GM12864 (cell line): ENCODE data around the gene ATL3.

Experiments
- DNase-seq: peaks from one replicate; pipeline ENCODE4 v3.0.0-alpha.2; 2011; ENCODE audit warnings: low read depth
- H3K4me3 ChIP-seq: 2 replicates; pipeline ENCODE4 v1.5.1; 2011; ENCODE audit warnings: mild to moderate bottlenecking, low read depth, low read length, control low read depth
- TF ChIP-seq, protein P1 (sequence below): IDR thresholded peaks from 2 replicates; pipeline ENCODE4 v1.5.1; 2011; ENCODE audit warnings: low read depth, mild to moderate bottlenecking, moderate library complexity, low read length, control low read depth, inconsistent platforms; ENCODE audit errors: missing control alignments

ATL3 gene

GRCh38 chr11:63670433-63671321, 499 bp downstream of the ATL3 start:
- DNase-seq: no peak
- peak overlapping the region; percentile 80 for H3K4me3 ChIP-seq

DNA sequence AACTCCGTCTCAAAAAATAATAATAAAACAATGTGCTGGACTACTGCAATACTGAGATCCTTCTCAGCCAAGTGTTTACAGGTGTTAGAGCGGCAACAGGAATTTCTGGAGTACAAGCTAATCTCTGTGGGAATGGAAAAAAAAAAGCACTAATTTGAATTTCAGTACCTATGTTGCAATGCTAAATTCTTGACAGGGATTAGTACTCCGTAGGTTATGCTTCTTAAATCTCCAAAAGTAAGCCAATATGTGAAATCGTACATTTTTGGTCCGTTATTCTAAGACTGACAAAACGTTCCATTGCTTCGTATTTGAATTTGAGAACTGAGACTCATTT, 1.1 kb downstream of the ATL3 start:
- DNase-seq: no peak
- TF ChIP-seq, protein P1, sequence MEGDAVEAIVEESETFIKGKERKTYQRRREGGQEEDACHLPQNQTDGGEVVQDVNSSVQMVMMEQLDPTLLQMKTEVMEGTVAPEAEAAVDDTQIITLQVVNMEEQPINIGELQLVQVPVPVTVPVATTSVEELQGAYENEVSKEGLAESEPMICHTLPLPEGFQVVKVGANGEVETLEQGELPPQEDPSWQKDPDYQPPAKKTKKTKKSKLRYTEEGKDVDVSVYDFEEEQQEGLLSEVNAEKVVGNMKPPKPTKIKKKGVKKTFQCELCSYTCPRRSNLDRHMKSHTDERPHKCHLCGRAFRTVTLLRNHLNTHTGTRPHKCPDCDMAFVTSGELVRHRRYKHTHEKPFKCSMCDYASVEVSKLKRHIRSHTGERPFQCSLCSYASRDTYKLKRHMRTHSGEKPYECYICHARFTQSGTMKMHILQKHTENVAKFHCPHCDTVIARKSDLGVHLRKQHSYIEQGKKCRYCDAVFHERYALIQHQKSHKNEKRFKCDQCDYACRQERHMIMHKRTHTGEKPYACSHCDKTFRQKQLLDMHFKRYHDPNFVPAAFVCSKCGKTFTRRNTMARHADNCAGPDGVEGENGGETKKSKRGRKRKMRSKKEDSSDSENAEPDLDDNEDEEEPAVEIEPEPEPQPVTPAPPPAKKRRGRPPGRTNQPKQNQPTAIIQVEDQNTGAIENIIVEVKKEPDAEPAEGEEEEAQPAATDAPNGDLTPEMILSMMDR: no peak
- H3K4me3 ChIP-seq: peak overlapping the region; percentile 80

More at GRCh38 chr11:63670433-63671321, 499 bp downstream of the ATL3 start:
- TF ChIP-seq, protein P1: peak; percentile 46

GRCh38 chr11:63667995-63668795, 3.0 kb downstream of the ATL3 start:
- TF ChIP-seq, protein P1: no peak
- H3K4me3 ChIP-seq: no peak overlapping the region

DNA sequence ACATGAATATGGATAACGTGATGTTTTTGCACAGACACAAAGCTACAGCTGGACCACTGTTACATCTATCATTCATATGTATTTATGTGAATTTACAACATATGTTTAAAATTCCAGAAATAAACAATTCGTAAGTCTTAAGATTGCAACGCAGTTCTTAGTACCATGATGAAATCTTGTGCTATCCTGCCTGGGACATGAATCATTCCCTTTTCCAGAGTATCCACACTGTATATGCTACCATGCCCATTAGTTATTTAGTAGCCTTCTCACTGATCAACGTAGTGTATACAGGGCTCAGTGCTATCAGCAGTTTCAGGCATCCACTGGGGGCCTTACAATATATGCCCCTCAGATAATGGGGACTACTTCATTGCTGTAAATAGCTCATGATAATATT, 4.3 kb downstream of the ATL3 start:
- TF ChIP-seq, protein P1: no peak
- no peak for DNase-seq
- no peak overlapping the region for H3K4me3 ChIP-seq

More at GRCh38 chr11:63667995-63668795, 3.0 kb downstream of the ATL3 start:
- DNase-seq: no peak

DNA sequence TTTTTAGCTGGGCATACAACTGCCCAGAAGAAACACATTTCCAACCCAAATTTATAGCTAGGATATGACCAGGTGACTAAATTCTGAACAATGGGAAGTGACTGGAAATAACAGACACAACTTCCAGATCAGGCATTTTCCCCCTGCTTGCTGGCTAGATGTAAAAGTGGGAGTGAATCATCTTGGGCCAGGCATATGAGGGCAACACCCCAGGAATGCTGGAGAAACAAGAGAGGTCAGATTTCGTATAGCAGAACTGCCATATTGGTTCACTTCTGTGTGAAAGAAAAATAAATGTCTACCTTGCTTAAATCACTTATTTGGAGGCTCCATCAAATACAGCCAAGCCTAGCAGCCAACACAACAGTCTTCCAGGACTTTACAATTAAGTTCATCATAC, 7.4 kb downstream of the ATL3 start:
- TF ChIP-seq, protein P1: no peak
- DNase-seq: no peak

DNA sequence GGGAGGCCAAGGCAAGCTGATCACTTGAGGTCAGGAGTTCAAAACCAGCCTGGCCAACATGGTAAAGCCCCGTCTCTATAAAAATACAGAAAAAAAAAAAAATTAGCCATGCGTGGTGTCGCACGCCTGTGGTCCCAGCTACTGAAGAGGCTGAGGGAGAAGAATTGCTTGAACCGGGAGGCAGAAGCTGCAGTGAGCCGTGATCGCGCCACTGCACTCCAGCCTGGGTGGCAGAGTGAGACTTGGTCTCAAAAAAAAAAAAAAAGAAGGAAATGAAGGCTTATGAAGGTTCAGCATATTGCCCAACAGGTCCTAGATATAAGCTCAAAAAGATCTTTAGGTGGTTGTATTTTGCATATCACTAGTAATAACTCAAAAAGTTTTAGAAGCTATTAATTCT, 10.2 kb downstream of the ATL3 start:
- no peak overlapping the region for H3K4me3 ChIP-seq
- TF ChIP-seq, protein P1: no peak
- no peak for DNase-seq

More for the DNA sequence above, 7.4 kb downstream of the ATL3 start:
- H3K4me3 ChIP-seq: no peak overlapping the region
